ENCODE measurements around the gene SLC25A24.
"Not testable (repeated sequence)": the region's sequence is repeated elsewhere in the genome, so short reads cannot be mapped to it uniquely, and the experiment has no call there.

The SLC25A24 gene

GRCh38 chr1:108208724-108209446 lies 8.7 kb upstream of the SLC25A24 start:
- Histone ChIP-seq H3K4me2 (ENCODE audit: low read depth, low read length, poor library complexity, severe bottlenecking) (no peak overlapping the region), H4K20me1 (ENCODE audit: low read depth, low read length) (no peaks in the 10 kb centered on the region), H2AFZ (ENCODE audit: low read depth, low read length, severe bottlenecking) (no peak overlapping the region), H3K27me3 (ENCODE audit: low read length) (no peaks in the 10 kb centered on the region), H3K4me3 (ENCODE audit: insufficient read depth, low read length, poor library complexity, severe bottlenecking) (no peak overlapping the region), H3K27ac (ENCODE audit: low read depth, low read length) (no peak overlapping the region), H3K9me2 (replicated peaks; ENCODE audit: insufficient read depth, low read length) (no peaks in the 10 kb centered on the region), H3K36me3 (ENCODE audit: low read length) (no peaks in the 10 kb centered on the region), H3K79me2 (ENCODE audit: insufficient read depth, low read length) (no peaks in the 10 kb centered on the region), H3K9me3 (ENCODE audit: insufficient read depth, low read length) (no peaks in the 10 kb centered on the region), H3F3A (ENCODE audit: insufficient read depth) (no peaks in the 10 kb centered on the region), H3K9ac (ENCODE audit: low read length) (no peak overlapping the region)
- TF ChIP-seq CTCF (IDR thresholded peaks at IDR 0.05; ENCODE audit: insufficient read depth, low read length, poor library complexity, severe bottlenecking): no peak
- no peak for TF ChIP-seq EZH2phosphoT487 (conservative IDR thresholded peaks at IDR 0.05; ENCODE audit: low read length)

DNA sequence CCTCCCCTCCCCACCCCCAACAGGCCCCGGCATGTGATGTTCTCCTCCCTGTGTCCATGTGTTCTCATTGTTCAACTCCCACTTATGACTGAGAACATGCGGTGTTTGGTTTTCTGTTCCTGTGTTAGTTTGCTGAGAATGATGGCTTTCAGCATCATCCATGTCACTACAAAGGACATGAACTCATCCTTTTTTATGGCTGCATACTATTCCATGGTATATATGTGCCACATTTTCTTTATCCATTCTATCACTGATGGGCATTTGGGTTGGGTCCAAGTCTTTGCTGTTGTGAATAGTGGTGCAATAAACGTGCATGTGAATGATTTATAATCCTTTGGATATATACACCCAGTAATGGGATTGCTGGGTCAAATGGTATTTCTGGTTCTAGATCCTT lies 3.4 kb upstream of the SLC25A24 start:
- H3K79me2 ChIP-seq (ENCODE audit: insufficient read depth, low read length); H3K4me2 ChIP-seq (ENCODE audit: low read depth, low read length, poor library complexity, severe bottlenecking); H3K9me3 ChIP-seq (ENCODE audit: insufficient read depth, low read length); H3K4me3 ChIP-seq (ENCODE audit: insufficient read depth, low read length, poor library complexity, severe bottlenecking); H2AFZ ChIP-seq (ENCODE audit: low read depth, low read length, severe bottlenecking); H3K9ac ChIP-seq (ENCODE audit: low read length); H3K9me2 ChIP-seq (replicated peaks; ENCODE audit: insufficient read depth, low read length); H3K27me3 ChIP-seq (ENCODE audit: low read length); H3K27ac ChIP-seq (ENCODE audit: low read depth, low read length); H3K36me3 ChIP-seq (ENCODE audit: low read length); H4K20me1 ChIP-seq (ENCODE audit: low read depth, low read length): not testable (repeated sequence)
- 0 out of 2 replicates have a peak, but pooled peaks cover 10% of the 10 kb centered on the region for H3F3A ChIP-seq (ENCODE audit: insufficient read depth)

DNA sequence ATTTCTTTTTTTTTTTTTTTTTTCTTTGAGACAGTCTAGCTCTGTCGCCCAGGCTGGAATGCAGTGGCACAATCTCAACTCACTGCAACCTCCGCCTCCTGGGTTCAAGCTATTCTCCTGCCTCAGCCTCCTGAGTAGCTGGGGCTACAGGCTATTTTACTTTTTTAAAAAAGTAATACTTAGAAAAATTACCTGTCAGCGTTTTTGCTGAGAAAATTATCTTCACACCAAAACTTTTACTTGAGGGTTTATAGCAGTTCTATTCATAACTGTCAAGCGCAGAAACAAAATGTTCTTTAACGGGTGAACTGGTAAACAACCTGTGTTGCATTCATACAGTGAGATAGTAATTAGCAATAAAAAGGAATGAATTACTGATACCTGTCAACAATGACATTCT lies 1.5 kb upstream of the SLC25A24 start:
- Histone ChIP-seq H3K4me2 (ENCODE audit: low read depth, low read length, poor library complexity, severe bottlenecking) (no peak overlapping the region), H2AFZ (ENCODE audit: low read depth, low read length, severe bottlenecking) (no peak overlapping the region), H3K9me3 (ENCODE audit: insufficient read depth, low read length) (no peaks in the 10 kb centered on the region), H3K4me3 (ENCODE audit: insufficient read depth, low read length, poor library complexity, severe bottlenecking) (no peak overlapping the region), H3K27ac (ENCODE audit: low read depth, low read length) (no peak overlapping the region), H3K27me3 (ENCODE audit: low read length) (no peaks in the 10 kb centered on the region), H3F3A (ENCODE audit: insufficient read depth) (0 out of 2 replicates have a peak, but pooled peaks cover 11% of the 10 kb centered on the region), H3K9me2 (replicated peaks; ENCODE audit: insufficient read depth, low read length) (no peaks in the 10 kb centered on the region), H3K9ac (ENCODE audit: low read length) (no peak overlapping the region), H4K20me1 (ENCODE audit: low read depth, low read length) (no peaks in the 10 kb centered on the region), H3K36me3 (ENCODE audit: low read length) (no peaks in the 10 kb centered on the region), H3K79me2 (ENCODE audit: insufficient read depth, low read length) (no peaks in the 10 kb centered on the region)
- TF ChIP-seq EZH2phosphoT487 (conservative IDR thresholded peaks at IDR 0.05; ENCODE audit: low read length) (no peak), CTCF (IDR thresholded peaks at IDR 0.05; ENCODE audit: insufficient read depth, low read length, poor library complexity, severe bottlenecking) (no peak)

DNA sequence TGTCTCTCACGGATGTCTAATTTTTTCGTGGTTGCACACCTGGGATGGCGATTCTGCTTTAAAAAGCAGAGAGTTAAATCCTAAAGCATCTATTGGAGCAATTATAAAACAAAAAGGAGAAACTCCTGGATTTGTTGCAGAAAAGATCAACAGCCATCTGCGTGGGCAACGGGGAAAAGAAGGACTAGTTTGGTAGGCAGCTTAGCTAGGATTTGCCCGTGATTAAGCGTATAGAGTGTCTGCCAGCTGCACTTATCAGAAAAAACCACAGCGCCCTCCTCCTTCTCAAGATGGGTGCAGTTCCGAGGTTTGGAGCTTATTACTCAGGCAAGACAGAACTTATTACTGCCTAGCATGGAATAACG lies 526 bp upstream of the SLC25A24 start:
- no peaks in the 10 kb centered on the region for H3K9me2 ChIP-seq (replicated peaks; ENCODE audit: insufficient read depth, low read length)
- H3K9ac ChIP-seq (ENCODE audit: low read length): peak overlapping the region; percentile 64
- no peaks in the 10 kb centered on the region for H3K79me2 ChIP-seq (ENCODE audit: insufficient read depth, low read length)
- H3K27me3 ChIP-seq (ENCODE audit: low read length): no peaks in the 10 kb centered on the region
- H4K20me1 ChIP-seq (ENCODE audit: low read depth, low read length): no peaks in the 10 kb centered on the region
- H3K9me3 ChIP-seq (ENCODE audit: insufficient read depth, low read length): no peaks in the 10 kb centered on the region
- no peak overlapping the region for H3K27ac ChIP-seq (ENCODE audit: low read depth, low read length)
- H2AFZ ChIP-seq (ENCODE audit: low read depth, low read length, severe bottlenecking): peak overlapping the region; percentile 94
- peak; percentile 35 for TF ChIP-seq CTCF (IDR thresholded peaks at IDR 0.05; ENCODE audit: insufficient read depth, low read length, poor library complexity, severe bottlenecking)
- TF ChIP-seq EZH2phosphoT487 (conservative IDR thresholded peaks at IDR 0.05; ENCODE audit: low read length): no peak
- peak overlapping the region; percentile 75 for H3K4me2 ChIP-seq (ENCODE audit: low read depth, low read length, poor library complexity, severe bottlenecking)
- peak overlapping the region; percentile 62 for H3K4me3 ChIP-seq (ENCODE audit: insufficient read depth, low read length, poor library complexity, severe bottlenecking)
- 0 out of 2 replicates have a peak, but pooled peaks cover 11% of the 10 kb centered on the region for H3F3A ChIP-seq (ENCODE audit: insufficient read depth)
- H3K36me3 ChIP-seq (ENCODE audit: low read length): no peaks in the 10 kb centered on the region

Measured in SU-DHL-6 (cell line).